AG09309 (cell line): ENCODE results near the gene PPDPF.

Experiments
- DNase-seq: peaks from one replicate; pipeline ENCODE4 v3.0.0-alpha.2; 2010; ENCODE audit warnings: low read depth
- H3K4me3 ChIP-seq: 2 replicates; pipeline ENCODE4 v1.5.1; 2011; ENCODE audit warnings: mild to moderate bottlenecking, low read depth, low read length, moderate library complexity; ENCODE audit not compliant: control insufficient read depth
- TF ChIP-seq, protein P1 (sequence below): IDR thresholded peaks from 2 replicates; pipeline ENCODE4 v1.5.1; 2011; ENCODE audit warnings: mild to moderate bottlenecking, low read depth, low read length, inconsistent platforms; ENCODE audit not compliant: insufficient read depth, control insufficient read depth; ENCODE audit errors: missing control alignments

PPDPF gene

GRCh38 chr20:63495741-63496595 is 24.6 kb upstream of the PPDPF start:
- TF ChIP-seq, protein P1, sequence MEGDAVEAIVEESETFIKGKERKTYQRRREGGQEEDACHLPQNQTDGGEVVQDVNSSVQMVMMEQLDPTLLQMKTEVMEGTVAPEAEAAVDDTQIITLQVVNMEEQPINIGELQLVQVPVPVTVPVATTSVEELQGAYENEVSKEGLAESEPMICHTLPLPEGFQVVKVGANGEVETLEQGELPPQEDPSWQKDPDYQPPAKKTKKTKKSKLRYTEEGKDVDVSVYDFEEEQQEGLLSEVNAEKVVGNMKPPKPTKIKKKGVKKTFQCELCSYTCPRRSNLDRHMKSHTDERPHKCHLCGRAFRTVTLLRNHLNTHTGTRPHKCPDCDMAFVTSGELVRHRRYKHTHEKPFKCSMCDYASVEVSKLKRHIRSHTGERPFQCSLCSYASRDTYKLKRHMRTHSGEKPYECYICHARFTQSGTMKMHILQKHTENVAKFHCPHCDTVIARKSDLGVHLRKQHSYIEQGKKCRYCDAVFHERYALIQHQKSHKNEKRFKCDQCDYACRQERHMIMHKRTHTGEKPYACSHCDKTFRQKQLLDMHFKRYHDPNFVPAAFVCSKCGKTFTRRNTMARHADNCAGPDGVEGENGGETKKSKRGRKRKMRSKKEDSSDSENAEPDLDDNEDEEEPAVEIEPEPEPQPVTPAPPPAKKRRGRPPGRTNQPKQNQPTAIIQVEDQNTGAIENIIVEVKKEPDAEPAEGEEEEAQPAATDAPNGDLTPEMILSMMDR = peak; percentile 94
- no peak for DNase-seq
- no peak overlapping the region for H3K4me3 ChIP-seq

- TF ChIP-seq, protein P1 = no peak
- DNase-seq = no peak
- no peak overlapping the region for H3K4me3 ChIP-seq
These were observed 23.9 kb upstream of the PPDPF start for GRCh38 chr20:63496596-63497120.

GRCh38 chr20:63497138-63497945 is 23.2 kb upstream of the PPDPF start:
- DNase-seq = no peak
- TF ChIP-seq, protein P1 = no peak
- no peak overlapping the region for H3K4me3 ChIP-seq

- TF ChIP-seq, protein P1 = no peak
- H3K4me3 ChIP-seq = no peak overlapping the region
- DNase-seq = no peak
These were observed 22.3 kb upstream of the PPDPF start for GRCh38 chr20:63497946-63498935.

DNA sequence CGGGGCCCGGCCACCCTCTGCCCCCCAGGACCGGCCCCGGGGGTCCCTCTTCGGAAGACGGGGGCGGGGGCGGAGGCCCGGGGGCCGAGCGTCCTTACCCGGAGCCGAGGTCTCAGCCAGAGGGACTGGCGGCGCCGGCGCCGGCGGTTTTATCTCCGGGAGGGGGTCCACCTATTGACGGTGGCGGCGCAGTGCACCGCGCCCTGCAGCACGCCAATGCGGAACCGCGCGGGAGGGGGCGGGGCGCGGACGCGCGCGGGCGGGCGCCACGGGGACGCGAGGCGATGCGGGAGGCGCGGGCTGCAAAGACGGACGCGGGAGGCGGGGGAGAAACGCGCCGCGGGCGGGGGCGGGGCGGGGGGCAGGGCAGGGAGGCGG is 21.6 kb upstream of the PPDPF start, which contains the start of gene EEF1A2:
Gene EEF1A2 (minus strand): TSS at position 124 of the 378 bp plus-strand sequence. CDS start 1,320 bp downstream, outside the sequence.
- DNase-seq = no peak
- no peak within 1 kb of the TSS; the same call in none of the 2 replicates for H3K4me3 ChIP-seq
- TF ChIP-seq, protein P1 = no peak
